ENCODE measurements around the gene CAPN2.

DNA sequence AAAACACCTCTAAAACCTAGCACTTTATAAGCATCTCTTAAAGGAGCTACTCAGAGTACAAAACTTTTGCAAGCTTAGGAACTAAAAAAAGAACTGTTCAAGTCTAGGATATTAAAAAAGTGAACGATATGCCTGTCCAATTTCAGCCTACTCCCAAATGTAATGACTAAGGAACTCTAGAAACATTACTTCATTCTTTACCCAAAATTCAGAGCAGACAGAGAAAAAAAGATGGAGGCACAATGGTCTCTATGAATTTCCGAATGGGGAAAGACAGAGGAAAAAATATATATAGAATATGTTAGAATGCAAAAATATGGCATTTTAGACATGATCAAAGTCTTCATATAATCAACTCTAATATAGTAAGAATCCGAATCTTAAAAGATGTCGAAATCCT, 72.2 kb downstream of the CAPN2 start:
- TF ChIP-seq, protein P1, sequence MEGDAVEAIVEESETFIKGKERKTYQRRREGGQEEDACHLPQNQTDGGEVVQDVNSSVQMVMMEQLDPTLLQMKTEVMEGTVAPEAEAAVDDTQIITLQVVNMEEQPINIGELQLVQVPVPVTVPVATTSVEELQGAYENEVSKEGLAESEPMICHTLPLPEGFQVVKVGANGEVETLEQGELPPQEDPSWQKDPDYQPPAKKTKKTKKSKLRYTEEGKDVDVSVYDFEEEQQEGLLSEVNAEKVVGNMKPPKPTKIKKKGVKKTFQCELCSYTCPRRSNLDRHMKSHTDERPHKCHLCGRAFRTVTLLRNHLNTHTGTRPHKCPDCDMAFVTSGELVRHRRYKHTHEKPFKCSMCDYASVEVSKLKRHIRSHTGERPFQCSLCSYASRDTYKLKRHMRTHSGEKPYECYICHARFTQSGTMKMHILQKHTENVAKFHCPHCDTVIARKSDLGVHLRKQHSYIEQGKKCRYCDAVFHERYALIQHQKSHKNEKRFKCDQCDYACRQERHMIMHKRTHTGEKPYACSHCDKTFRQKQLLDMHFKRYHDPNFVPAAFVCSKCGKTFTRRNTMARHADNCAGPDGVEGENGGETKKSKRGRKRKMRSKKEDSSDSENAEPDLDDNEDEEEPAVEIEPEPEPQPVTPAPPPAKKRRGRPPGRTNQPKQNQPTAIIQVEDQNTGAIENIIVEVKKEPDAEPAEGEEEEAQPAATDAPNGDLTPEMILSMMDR (IDR thresholded peaks at IDR 0.05; ENCODE audit: low read depth, low read length): no peak
- TF ChIP-seq EZH2phosphoT487 (IDR thresholded peaks at IDR 0.05; ENCODE audit: low read depth): no peak
